ENCODE measurements around the gene PKHD1.

Gene PKHD1

DNA sequence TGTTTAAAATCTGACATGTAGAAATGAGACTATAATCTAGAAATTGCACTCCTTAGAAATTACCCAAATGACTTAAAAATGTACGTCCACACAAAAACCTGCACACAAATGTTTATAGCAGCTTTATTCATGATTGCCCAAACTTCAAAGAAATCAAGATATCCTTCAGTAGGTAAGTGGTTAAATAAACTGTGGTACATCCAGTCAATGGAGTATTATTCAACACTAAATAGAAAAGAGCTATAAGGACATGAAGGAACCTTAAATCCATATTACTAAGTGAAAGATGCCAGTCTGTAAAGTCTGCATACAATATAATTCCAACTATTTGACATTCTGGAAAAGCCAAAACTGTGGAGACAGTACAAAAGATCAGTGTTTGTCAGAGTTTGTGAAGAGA, 513.4 kb downstream of the PKHD1 start:
- no peak for FAIRE-seq
- DNase-seq (ENCODE audit: insufficient read length, low spot score), result no peak

DNA sequence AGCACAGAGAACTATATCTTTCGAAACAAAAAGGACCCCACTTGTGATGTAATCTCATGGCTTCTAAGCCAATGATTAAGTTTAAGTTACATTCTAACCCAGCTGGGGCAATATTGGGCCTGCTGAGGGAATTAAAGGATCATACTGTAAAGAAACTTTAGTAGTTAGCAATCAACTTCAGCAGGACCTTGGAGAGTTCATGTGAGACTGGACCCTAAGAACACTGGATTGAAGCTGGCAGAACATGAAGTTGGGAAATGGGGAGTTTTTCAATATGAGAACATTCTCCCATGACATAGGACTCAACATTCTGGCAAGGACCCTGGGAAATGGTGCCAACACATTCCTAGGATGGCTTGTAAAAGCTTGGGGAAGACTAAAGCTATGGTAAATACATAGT, 516.2 kb downstream of the PKHD1 start:
- no peak for DNase-seq (ENCODE audit: insufficient read length, low spot score)

DNA sequence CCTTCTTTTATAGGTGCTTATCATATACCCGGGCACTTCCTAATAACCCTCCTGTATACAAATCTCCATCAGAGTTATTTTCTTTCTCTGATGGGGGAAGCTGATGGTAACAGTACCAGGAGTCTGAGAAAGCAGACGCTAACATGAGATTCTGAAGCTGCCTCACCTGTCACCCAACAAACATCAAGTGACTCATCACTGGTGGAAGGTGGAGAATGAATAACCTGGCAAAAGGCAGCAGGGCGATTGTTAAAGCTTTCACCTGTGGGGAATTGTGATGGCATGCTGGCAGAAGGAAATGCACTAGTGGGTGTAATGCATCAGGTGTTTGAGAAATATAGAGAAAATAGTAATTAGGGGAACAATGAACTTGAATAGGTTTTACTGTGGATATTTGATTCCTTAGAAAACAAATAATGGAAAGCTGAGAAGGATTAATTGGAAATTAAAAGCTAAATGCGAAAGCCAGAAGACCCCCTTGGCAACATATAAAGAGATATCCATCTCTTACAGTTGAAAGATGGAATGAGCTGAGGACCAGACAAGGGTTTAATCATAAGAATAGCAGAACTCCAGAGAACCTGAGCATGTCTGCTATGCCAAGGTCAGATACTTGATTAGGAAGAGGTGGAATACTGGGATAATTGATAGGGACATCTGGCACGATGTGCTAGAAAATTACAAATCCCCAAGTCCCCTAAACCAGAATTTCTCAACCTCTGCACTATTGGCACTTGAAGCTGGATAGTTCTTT, 517.1 kb downstream of the PKHD1 start:
- FAIRE-seq, result no peak
- no peak for DNase-seq (ENCODE audit: insufficient read length, low spot score)

More for the DNA sequence above, 516.2 kb downstream of the PKHD1 start:
- no peak for FAIRE-seq

DNA sequence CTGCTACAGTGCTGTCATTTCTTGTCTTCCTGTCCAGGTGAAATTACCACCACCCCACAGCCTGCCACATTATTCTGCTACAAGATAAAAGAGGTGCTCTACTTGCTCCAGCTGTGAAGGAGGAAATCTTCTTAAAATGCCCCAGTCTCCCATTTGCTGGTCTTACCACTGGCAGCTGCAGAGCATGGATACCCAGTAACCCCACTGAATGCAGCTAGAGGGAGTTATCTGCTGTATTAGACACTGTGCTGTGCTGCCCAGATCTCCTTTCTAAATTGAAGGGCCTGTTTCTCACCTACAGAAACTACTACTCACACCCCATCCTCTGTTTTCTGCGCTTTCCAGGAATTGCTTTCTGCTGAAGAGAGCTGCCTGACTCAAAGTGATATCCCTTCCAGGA, 517.8 kb downstream of the PKHD1 start:
- no peak for DNase-seq (ENCODE audit: insufficient read length, low spot score)
- FAIRE-seq, result no peak

DNA sequence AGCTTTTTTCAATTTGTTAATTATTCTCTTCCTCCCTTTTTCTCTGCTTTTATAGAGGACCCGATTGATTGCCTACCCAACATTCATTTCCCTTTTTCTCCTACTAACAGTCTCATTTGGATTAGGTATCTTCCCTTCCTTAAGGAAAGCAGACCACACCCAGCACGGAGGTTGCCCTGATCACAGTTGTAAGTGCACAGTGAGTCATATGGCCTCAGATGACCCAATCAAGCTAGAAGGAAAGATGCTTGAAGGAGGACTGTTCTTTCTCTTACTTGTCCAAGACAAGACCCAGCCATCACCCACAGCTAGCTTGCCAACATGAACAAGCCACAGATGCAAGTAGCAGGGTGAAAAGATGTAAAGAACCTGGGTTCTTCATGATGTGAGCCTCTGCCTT, 518.6 kb downstream of the PKHD1 start:
- DNase-seq (ENCODE audit: insufficient read length, low spot score) (no peak), FAIRE-seq (no peak)

DNA sequence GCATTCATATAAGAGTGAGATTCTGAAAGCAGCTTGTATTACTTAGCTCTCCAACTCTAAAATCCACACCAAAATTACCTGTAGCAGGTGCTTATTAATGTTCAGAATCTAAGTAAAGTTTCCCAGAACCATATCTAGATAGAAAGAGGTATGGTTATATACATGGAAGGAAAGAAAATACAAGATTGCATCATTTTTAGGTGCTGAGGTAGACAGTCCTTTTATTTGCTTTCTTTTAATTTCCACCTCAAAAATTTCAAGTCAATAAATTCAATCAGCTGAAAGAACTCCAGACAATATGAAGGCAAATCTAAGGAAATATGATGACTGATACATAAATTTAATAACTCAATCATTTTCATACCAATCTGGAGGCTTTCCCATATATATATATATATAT, 521.9 kb downstream of the PKHD1 start:
- DNase-seq (ENCODE audit: insufficient read length, low spot score) (no peak), FAIRE-seq (no peak)
